Activated CD4-positive, CD25-positive, alpha-beta regulatory T cell treated with anti-CD3 and anti-CD28 coated beads, Interleukin-2, amount 50 U/mL, for 24 hours (primary cell): ENCODE measurements around the gene HSD17B12.
"Not testable (repeated sequence)": the region's sequence is repeated elsewhere in the genome, so short reads cannot be mapped to it uniquely, and the experiment has no call there.

Source experiments
- ATAC-seq, 2 donors: fragments of 150-1000 bp; cut with Tn5 transposase; one replicate each; pipeline ENCODE4 v1.10.0; 2021; ENCODE audit warnings: mild to moderate bottlenecking in 1 of 2, moderate library complexity in 1 of 2

The HSD17B12 gene

GRCh38 chr11:43747130-43747802, 66.7 kb downstream of the HSD17B12 start:
- ATAC-seq = no peak

- no peak for ATAC-seq
Observed at GRCh38 chr11:43748095-43748494, 67.6 kb downstream of the HSD17B12 start.

GRCh38 chr11:43751726-43752125, 71.2 kb downstream of the HSD17B12 start:
- no peak for ATAC-seq

GRCh38 chr11:43756575-43756974, 76.0 kb downstream of the HSD17B12 start:
- no peak for ATAC-seq

- ATAC-seq = no peak
Observed at GRCh38 chr11:43758927-43759326, 78.4 kb downstream of the HSD17B12 start.

- no peak for ATAC-seq
Observed at GRCh38 chr11:43760902-43761301, 80.4 kb downstream of the HSD17B12 start.

GRCh38 chr11:43765194-43765593, 84.7 kb downstream of the HSD17B12 start:
- ATAC-seq = no peak

- not testable (repeated sequence) for ATAC-seq
Observed at GRCh38 chr11:43768654-43769053, 88.1 kb downstream of the HSD17B12 start.

- ATAC-seq = no peak
Observed at GRCh38 chr11:43770173-43770572, 89.6 kb downstream of the HSD17B12 start.

GRCh38 chr11:43772733-43773132, 92.2 kb downstream of the HSD17B12 start:
- ATAC-seq = no peak

GRCh38 chr11:43774786-43775185, 94.2 kb downstream of the HSD17B12 start:
- ATAC-seq = no peak

GRCh38 chr11:43779306-43779705, 98.8 kb downstream of the HSD17B12 start:
- ATAC-seq = no peak

- ATAC-seq = no peak
Observed at GRCh38 chr11:43784301-43784700, 103.8 kb downstream of the HSD17B12 start.

GRCh38 chr11:43784866-43785265, 104.3 kb downstream of the HSD17B12 start:
- no peak for ATAC-seq

GRCh38 chr11:43785318-43785717, 104.8 kb downstream of the HSD17B12 start:
- no peak for ATAC-seq

GRCh38 chr11:43786016-43786415, 105.5 kb downstream of the HSD17B12 start:
- no peak for ATAC-seq

- no peak for ATAC-seq
Observed at GRCh38 chr11:43787824-43788223, 107.3 kb downstream of the HSD17B12 start.

- ATAC-seq = no peak
Observed at GRCh38 chr11:43788421-43788820, 107.9 kb downstream of the HSD17B12 start.

- no peak for ATAC-seq
Observed at GRCh38 chr11:43789700-43790443, 109.3 kb downstream of the HSD17B12 start.

- no peak for ATAC-seq
Observed at GRCh38 chr11:43790444-43790794, 109.9 kb downstream of the HSD17B12 start.

GRCh38 chr11:43797337-43797736, 116.8 kb downstream of the HSD17B12 start:
- ATAC-seq = no peak

GRCh38 chr11:43797866-43798265, 117.3 kb downstream of the HSD17B12 start:
- ATAC-seq = no peak

- ATAC-seq = no peak
Observed at GRCh38 chr11:43802509-43802908, 122.0 kb downstream of the HSD17B12 start.

GRCh38 chr11:43803766-43804165, 123.2 kb downstream of the HSD17B12 start:
- ATAC-seq = no peak

GRCh38 chr11:43806976-43807375, 126.4 kb downstream of the HSD17B12 start:
- no peak for ATAC-seq
